Right hindlimb (tissue), 1 donor: ENCODE measurements around the gene CLSTN3.

ENCODE experiments used
- DNase-seq: peaks from one replicate; pipeline ENCODE4 v3.0.0-alpha.2; 2018

Gene CLSTN3

DNA sequence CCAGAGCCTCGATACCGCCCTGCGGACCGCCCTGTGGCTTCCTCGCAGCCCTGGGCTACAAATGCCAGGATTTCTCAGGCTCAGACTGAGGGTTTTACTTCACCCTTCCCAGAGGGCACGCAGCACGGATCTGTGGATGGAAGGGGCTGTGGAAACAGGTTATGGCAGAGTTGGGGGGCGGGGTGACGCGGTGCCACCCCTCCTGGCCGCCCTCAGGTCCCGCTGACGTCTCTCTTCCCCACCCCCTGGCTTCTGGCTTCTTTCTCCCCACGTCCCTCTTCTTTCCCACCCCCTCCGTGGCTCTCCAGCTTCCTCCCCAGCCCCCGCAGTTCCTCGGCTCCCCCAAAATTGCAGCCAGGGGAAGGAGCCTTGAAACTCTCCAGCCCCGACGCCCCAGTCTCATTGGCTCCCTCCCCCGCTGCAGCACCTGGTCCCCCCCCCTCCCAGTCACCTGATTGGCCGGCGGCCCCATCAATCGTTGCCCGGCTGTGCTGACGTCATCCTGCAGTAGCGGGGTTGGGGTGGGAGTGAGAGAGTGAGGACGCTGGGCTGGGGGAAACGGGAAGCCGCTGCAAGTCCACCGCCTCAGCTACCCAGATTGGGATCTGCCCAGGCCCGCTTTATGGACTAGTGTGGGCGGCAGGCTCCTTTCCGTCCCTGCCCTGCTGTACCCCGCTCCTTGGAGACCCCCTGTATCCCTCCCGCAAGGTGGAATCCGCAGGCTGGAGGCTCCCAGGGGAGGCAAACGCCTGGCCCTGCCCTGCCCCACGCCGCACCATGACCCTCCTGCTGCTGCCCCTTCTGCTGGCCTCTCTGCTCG, at the start of gene CLSTN3:
TSS of gene CLSTN3 (plus strand) at position 500 of the 820 bp plus-strand sequence. CDS start at position 778, 278 bp downstream.
- peak; percentile 93 for DNase-seq

DNA sequence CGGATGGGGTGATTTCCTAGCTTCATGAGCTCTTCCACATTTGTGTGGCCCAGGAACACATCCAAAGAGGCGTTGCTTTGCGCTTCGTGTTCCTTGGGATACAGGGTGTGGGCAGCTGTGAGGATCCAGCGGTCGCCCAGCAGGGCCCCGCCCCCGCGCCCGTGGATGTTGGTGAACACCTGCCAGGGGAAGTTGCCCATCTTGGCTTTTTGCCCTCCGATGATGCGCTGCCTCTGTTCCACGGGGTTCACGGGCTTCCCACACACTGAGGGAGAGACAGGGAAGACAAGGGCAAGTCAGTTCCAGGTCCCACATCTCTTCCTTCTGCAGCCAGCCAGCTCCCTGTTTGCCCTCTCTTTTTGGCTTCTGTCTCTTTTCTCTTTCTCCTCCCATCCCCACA, 49.1 kb upstream of the CLSTN3 start:
- no peak for DNase-seq

DNA sequence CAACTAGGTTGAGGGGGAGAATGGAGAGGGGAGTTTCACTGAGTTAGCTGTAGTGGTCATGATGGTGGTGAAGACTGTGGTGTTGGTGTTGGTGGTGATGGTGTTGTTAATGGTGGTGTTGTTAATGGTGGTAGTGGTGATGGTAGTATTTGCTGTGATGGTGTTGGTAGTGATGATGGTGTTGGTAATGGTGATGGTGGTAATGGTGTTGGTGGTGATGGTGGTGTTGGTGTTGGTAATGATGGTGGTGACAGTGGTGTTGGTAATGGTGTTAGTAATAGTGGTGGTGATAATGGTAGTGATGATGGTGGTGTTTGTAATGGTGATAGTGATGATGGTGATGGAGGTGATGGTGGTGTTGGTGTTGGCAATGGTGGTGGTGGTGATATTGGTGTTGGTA, 47.0 kb upstream of the CLSTN3 start:
- DNase-seq: no peak

DNA sequence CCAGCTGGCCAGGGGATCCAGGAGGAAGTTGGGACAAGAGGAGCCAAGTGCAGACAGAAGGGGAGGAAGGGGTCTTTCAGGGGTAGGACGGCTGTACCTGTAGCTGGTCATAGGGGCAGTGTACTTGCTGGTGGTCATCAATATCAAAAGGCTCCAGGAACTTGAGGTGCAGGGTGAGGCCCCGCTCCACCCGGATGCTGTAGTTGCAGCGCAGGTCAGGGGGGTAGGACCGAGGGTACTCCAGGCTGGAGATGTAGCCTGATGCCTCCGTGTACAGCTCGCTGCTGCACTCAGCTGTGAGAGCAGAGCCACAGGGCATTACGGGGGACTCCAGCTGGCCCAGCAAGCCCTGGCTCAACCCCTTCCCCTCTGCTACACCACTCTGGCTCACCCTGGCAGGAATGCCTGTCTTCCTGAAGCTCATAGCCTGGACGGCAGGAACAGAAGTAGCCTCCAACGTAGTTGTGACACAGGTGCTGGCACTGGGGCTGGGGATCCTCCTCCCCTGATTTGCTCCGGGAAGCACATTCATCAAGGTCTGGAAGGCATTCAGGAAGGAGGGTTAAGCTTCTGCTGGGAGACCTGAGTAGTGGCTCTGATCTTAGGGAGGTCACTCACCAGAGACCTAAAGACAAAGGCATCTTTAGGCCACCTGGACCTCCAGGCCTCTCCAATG, 40.8 kb upstream of the CLSTN3 start:
- no peak for DNase-seq

DNA sequence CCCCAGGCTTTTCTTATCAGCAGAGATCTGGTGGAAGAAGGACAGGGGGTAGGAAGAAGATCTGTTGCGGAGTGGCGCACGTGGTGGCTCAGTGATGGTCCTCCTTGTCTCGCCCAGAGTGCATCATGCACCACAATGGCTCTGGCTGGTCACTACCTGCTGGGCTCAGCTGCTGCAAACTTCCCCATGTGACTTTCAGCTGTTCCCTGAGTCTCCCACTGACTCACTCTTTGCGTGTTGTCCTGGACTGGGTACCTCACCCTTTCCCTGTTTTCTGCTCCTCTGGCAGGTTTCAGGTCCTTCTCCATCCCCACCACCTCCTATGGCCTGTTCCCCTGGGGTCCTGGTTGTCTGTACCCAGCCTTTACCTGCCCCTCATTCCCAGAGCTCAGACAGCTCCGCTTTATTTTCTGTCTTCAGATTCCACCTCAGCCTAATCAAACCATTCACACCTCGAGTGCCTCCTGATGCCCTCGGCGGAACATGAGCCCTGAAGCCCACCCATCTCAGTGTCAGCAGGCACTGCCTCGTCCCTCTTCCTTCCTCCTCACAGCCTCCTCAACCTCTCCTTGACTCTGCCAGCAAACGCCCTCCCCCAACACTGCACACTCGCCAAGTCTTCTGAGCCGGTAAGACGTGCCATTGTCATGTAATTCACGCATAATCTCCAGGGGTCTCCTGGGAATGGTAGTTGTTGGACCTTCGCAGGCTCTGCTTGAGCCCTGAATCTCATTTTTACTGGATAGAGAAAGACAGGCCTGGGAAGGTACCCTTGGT, 39.8 kb upstream of the CLSTN3 start:
- DNase-seq: no peak

DNA sequence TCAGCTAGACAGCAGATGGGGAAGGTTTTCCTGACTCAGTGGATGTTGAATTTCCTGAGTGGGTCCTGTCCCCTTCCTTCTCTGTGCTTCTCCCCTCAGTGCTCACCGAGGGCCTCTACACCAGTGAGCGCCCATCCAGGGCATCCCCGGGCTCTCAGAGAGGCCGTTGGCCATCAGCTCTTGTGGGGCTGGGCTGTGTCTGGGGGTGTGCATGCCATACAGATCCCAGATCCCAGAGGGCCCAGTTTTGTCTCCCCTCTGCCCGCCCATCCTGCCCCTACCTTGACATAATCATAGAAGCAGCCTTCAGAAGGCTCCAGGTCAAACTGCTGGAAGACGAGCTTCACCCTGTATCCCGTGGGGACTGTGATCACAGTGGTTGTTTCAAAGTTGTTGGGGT, 39.0 kb upstream of the CLSTN3 start:
- no peak for DNase-seq

DNA sequence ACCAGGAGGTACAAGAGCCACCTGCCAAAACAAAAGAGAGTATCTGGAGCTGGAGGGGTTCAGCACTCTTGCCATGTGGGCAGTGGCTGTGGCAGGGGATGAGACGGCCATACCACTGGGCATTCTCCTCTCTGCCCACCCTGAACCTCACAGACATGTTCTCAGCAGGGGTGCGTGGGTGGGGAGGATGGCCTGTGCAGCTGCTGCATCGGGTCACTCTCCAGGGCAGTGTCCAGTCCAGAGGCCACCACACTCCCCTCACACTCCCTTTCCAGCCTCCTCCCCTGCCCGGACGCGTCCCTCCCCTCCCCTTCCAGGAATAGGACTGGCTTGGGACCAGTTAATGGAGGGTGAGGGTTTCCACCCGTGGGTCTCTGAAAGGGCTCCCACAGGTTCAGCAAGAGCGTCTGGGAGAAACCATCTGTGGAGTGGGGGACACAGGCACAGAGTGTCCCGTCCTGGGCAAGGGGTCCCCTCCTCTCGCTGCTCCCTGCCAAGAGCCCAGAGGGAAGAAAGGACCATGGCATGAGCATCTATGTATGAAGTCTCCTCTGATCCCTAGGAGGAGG, 38.4 kb upstream of the CLSTN3 start:
- peak; percentile 63 for DNase-seq

DNA sequence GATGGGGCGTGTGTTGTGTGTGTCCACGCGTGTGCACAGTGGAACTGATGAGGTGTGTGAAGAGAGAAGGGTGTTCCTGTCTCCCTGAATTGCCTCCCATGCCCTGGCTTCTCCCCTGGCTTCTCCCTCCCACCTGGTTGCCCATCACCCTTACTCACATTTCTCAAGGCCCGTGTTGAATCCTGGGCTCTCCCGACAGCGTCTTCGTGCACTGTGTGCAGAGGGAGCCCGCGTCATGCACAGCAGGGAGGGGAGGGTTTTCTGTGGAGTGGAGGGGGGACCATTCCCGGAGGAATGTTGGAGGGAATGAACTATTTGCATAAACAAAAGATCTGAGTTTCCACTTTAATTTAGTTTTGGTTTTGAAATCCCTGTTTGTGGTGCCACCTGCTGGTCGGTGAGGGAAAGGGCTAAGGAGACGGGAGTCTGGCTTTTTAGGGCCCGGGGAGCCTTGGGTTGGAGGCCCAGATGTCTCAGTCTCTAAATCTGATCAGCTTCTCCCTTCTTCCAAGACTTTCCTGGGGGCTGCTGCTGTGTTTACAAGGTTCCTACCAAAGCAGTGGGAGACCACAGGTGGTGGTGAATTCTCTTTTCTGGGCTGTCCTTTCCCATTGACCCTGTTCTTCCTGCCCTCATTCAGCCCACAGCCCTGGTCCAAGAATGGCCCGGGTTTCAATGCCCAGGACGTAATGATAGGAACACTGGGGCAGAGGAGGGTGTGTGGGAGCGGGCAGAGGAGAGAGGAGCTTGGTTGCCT, 37.8 kb upstream of the CLSTN3 start, which contains the start of gene C1R:
TSS of gene C1R (minus strand) at position 217 of the 757 bp plus-strand sequence. CDS start at position 160, 57 bp downstream.
- DNase-seq: peak; percentile 85

DNA sequence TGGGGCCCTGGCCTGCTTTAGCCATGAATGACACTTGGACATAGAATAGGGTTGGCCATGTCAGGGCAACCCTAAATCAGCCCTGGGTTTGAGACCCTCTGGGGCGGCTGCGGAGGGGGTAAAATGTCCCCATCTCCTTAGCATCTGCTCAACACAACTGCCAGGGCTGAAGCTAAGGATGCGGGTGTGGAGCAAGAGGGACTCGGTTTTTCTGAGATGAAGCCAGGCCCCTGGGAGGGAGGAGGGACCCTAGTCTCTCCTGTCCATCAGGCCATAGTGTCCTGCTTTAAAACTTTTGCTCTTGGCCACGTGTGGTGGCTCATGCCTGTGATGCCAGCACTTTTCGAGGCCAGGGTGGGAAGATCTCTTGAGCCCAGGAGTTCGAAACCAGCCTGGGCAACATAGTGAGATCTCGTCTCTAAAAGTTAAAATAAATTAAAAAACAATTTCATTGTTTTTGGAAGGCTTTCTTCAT, 37.1 kb upstream of the CLSTN3 start:
- DNase-seq: no peak

DNA sequence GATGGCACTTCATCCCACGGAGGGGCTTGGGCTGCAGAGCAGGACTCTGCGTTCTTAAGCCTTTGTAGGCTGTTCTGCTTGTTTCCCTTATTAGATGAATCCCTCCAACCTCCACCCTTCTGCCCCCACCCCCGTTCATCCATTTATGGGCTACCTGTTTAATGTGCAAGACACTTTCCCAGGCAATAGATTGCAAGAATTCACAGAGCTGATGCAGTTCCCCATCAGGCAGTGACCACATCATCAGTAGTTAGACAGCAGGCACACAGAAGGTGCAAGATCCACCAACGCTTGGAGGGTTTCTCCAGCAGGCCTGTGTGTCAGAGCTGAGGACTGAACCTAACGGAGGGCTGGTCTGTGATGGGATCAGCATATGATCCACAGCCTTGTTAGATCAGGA, 36.7 kb upstream of the CLSTN3 start:
- DNase-seq: no peak

DNA sequence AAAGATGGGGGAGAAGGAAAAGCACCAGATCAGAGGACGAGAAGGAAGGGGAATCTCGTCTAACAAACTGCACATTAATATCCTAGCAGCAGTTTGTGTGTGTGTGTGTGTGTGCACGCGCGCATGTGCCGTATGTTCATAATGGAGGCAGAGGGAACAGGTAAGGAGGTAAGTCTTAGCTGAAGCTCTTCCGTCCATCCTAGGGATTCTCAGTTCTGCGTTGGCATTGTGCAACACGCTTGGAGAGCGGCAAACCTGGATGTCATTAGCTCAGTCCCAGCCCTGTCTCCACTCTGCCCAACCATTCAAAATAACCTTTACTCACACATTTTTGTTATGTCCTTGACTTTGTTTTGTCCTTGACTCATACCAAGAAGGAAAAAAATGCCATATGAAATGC, 36.3 kb upstream of the CLSTN3 start:
- DNase-seq: no peak

DNA sequence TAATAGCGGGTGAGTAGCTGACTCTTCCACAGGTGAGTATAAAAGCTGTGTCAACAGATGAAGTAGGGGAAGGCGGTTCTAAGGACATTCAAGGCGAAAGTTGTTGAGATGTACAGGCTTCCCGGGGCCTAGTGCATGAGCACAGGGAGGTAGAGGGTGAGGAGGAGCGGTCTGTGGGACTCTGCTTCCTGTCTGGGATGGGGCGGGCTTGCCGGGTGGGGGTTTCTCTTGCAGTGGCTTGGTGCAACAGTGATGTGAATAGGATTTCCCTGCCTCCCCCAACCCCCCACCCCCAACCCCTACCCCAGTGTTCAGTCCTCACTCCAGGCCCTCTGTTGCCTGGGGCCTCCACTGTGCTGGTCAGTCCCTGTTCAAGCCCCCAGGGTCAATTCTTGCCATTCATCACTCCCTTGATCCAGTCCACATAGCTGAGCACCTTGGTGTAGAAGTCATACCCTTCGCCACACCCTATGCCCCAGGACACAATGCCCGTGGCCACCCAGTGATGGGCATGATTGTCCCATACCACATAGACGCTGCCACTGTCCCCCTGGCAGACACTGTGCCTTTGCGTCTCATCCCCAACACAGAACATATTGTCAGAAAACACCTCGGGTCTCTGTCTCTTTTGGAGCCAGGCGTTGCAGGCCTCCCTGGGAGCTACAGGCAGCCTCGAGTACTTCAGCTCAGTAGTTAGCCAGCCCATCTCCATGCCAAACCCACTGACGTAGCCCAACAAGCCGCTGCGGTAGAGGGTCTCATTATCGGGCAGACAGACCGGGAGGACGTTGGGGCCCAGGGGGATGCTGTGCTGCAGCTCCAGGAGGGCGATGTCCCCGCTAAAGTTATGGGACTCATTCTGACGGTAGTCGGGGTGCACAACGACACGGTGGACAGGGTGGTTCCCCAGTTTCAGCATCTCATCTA, 33.9 kb upstream of the CLSTN3 start:
- no peak for DNase-seq

DNA sequence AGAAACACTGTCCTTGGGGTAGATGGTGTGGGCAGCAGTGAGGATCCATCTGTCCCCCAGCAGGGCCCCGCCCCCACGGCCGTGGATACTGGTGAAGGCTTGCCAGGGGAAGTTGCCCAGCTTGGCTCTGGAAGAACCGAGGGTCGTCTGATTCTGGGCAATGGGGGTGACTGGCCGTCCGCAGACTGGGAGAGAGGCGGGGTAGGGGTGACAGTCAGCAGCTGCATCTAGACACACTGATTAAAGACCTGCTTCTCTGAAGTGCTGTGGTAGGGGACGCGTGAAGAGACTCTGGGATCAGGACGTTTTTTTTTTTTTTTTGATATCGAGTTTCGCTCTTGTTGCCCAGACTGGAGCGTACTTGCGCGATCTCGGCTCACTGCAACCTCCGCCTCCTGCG, 33.2 kb upstream of the CLSTN3 start:
- DNase-seq: no peak

DNA sequence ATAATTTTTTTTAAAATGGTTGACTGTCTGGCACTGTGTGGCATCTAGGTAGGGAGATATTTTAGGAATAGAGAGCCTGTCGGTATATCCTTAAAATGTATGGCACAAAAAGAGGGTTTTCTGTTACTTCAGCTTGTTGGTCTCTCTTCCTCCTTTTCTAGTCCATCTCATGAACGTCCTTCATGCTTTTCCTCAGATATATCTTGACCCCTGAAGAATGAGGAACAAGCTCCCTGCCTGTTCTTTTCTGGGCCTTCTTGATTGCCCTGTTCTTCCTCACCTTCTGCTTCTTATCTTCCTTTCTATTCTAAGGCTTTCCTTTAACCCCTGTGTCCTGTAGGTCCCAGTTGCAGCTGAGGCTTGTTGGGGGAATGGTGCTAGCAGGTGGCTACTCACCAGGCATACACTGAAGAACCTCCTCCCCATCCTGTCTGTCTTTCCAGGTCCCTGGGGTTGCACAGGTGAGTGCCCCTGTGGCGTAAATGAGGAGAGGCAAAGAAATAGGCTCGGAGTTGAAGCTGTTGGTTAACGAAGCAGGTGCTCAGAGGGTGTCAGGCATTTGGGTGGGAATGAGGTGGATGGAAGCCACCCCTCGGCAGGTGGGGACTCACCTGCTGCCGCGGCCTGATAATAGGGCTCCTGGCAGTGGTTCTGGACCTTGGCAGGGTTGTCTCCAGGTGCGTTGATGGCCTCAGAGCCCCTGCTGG, 30.7 kb upstream of the CLSTN3 start:
- DNase-seq: no peak

DNA sequence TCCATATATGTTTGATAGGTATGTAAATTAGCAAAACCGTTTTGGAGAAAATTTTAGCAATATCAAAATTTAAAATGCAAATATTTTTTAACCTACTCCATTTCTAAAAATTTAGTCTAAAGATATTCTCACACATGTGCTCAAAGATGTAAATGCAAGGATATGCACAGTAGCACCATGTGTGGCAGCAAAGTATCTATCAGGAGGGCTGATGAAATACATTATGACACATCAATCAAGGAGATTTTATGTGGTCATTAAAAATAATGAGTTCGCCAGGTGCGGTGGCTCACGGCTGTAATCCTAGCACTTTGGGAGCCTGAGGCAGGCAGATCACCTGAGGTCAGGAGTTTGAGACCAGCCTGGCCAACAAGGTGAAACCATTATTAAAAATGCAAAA, 29.9 kb upstream of the CLSTN3 start:
- DNase-seq: no peak

DNA sequence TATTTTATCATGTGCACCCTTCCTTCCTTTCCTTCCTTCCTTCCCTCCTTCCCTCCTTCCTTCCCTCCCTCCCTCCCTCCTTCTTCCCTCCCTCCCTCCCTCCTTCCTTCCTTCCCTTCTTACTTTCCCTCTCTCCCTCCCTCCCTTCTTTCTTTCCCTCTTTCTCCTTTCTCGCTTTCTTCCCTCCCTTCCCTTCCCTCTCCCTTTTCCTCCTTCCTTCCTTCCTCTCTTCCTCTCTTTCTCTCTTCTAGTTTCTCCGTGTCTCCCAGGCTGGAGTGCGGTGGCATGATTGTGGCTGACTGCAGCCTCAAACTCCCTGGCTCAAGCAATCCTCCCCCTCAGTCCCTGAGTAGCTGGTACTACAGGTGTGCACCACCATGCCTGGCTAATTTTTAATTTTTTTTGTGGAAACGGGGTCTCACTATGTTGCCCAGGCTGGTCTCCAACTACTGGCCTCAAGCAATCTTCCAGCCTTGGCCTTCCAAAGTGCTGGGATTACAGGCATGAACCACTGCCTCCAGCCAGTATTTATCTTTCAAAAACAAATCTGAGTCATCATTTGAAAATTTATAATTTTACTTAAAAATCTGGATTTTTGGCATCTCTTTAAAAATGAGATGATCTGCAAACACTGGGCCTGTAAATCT, 29.0 kb upstream of the CLSTN3 start:
- DNase-seq: no peak

DNA sequence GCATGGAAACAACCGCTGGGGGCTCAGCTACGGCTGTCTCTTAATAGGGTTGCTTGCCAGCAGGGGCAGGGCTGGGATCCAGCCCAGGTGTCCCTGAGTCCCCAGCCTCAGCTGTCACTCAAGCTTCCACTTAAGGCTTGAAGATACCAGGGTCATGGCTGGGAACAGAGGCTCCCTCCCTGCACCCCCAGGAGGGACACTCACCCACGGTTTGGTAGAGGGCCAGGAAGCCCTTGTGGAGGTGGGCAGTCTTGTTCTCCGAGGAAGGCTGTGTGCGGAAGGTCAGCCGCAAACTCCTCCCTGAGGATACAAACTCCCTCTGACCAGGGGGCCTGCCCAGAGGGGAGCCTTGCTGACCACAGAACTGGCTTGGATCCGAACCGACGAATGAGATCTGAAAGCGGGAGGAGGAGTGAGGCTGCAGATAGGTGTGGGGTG, 28.5 kb upstream of the CLSTN3 start:
- DNase-seq: no peak

DNA sequence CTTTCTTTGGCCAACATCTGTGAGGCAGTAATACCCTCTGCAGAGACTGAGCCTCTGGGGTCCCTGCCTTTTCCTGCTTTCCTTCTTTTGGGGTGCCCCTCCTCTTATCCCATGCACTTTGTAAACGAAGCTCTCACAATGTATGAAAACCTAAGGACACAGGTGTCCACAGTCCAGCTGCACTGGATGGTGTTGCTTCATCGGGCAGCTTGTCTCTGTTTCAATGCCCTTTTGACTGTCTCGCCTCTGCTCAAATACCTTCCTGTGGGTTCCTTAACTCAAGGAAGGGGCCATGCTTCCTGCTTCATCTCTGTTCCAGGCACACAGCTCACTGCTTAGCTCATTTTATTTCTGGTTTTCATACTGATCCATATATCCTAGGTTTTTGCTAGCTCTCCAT, 27.6 kb upstream of the CLSTN3 start:
- DNase-seq: no peak

DNA sequence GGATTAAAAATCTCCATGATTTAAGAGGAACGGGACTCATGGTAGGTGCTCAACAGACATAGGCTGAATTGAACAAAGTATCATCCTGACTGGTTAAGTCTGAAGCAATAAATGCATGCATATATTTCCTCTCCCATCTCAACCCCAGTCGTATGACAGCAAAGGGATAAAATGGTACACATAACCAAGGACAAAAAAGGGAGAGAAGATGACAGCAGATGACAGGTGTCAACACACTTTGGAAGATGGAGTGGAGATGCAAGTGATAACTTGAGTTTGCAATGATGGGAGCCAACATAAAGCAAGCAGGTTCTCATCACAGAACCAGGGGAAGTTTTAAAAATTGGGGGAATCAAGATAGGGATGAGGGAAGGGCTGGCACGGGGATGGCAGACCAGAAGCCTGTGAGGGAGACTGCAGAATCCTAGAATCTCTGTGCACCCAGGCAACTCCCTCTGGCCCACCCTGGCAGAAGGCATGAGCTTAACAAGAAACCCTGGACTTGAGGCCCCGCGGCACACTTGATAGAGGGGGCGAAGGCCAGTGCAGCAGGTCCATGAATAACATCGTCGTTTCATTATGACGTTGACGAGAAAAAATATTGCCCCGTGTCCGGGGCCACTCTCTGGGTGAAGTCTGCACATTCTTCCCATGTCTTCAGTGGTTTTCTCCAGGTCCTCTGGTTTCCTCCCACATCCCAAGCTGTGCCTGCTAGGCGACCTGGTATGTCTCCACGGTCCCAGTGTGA, 26.2 kb upstream of the CLSTN3 start:
- DNase-seq: no peak
